ENCODE data around the gene GSK3A. TPM values are rescaled to one million over a fixed set of nuclear protein-coding genes. Genes with fewer than 3 reads are reported as not detected.

GSK3A gene
- total and polyA plus RNA-seq, 9 of the 15 experiments (the other 6 are each of a cell fraction or from before 2014, with no cell fraction given): 0.62 to 90.7 (median 33.3) TPM

DNA sequence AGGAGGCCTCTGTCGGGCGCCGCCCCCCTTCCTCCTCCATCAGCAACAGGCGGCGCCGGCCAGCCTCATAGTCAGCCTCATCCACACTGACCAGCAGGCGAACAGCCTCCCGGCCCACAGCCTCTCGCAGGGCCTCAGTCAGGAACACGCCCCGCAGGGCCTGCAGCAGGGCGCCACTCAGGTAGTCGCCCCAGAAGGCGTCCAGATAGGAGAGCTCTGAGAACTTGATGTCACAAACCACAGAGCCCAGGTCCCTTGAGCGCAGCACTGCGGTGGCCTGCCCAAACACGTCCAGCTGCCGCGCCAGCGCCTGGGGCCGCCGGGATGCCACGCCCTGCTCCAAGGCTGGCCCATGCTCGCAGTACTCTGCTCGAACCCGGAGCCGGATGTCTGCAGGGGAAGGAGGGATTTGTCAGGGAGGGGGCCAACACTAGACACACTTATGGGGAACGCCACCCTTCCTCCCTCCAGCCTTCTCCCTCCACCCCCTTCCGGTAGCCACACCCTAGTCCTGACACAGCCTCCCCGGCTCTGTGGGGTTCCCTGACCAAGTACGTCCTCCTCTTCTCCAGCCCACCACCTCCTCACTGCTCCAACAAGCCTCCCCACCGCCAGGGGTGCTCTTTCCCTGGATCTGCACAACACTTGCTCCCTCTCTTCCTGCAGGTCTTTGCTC, 42.8 kb downstream of the GSK3A start (continued):
- TF ChIP-seq ATF1 (CRISPR knock-in tag; IDR thresholded peaks at IDR 0.05) (no peak), ATF1 (tag; IDR thresholded peaks at IDR 0.05) (peak; percentile 70), EGR1 (conservative IDR thresholded peaks at IDR 0.05) (peak; percentile 72), ZZZ3 (IDR thresholded peaks at IDR 0.05) (0 out of 2 replicates have a peak, but pooled peaks have one; percentile 33), ZEB2 (IDR thresholded peaks at IDR 0.05) (0 out of 2 replicates have a peak, but pooled peaks have one; percentile 60), ETS1 (conservative IDR thresholded peaks at IDR 0.05; ENCODE audit: control insufficient read depth, low read depth, low read length) (peak; percentile 79), SNIP1 (IDR thresholded peaks at IDR 0.05; ENCODE audit: low read depth) (peak; percentile 58; the same call in 1 of the 2 replicates), ARNT (IDR thresholded peaks at IDR 0.05) (peak; percentile 53 to 88; a peak in 1 of 4 replicates), CBX5 (IDR thresholded peaks at IDR 0.05; ENCODE audit: borderline replicate concordance, low read depth) (0 out of 2 replicates have a peak, but pooled peaks have one; percentile 10), DPF2 (IDR thresholded peaks at IDR 0.05) (peak; percentile 81), ZNF778 (CRISPR knock-in tag; IDR thresholded peaks at IDR 0.05) (no peak), ZBTB33 (CRISPR knock-in tag; IDR thresholded peaks at IDR 0.05) (0 out of 2 replicates have a peak, but pooled peaks have one; percentile 36), IRF9 (tag; IDR thresholded peaks at IDR 0.05) (no peak), ZNF57 (CRISPR knock-in tag; IDR thresholded peaks at IDR 0.05) (no peak), EWSR1 (IDR thresholded peaks at IDR 0.05; ENCODE audit: borderline replicate concordance, low read depth, partially characterized antibody) (no peak), MTA1 (IDR thresholded peaks at IDR 0.05; ENCODE audit: borderline replicate concordance) (peak; percentile 61; the same call in 1 of the 2 replicates)
- TF ChIP-seq, protein P1, sequence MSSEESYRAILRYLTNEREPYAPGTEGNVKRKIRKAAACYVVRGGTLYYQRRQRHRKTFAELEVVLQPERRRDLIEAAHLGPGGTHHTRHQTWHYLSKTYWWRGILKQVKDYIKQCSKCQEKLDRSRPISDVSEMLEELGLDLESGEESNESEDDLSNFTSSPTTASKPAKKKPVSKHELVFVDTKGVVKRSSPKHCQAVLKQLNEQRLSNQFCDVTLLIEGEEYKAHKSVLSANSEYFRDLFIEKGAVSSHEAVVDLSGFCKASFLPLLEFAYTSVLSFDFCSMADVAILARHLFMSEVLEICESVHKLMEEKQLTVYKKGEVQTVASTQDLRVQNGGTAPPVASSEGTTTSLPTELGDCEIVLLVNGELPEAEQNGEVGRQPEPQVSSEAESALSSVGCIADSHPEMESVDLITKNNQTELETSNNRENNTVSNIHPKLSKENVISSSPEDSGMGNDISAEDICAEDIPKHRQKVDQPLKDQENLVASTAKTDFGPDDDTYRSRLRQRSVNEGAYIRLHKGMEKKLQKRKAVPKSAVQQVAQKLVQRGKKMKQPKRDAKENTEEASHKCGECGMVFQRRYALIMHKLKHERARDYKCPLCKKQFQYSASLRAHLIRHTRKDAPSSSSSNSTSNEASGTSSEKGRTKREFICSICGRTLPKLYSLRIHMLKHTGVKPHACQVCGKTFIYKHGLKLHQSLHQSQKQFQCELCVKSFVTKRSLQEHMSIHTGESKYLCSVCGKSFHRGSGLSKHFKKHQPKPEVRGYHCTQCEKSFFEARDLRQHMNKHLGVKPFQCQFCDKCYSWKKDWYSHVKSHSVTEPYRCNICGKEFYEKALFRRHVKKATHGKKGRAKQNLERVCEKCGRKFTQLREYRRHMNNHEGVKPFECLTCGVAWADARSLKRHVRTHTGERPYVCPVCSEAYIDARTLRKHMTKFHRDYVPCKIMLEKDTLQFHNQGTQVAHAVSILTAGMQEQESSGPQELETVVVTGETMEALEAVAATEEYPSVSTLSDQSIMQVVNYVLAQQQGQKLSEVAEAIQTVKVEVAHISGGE (CRISPR knock-in tag; IDR thresholded peaks at IDR 0.05): peak in 2 of 3 experiments; percentile 39 to 80; a peak in 2 of 6 replicates
